OCI-LY7 (cell line): ENCODE results near the gene MARF1. TPM values are rescaled to one million over a fixed set of nuclear protein-coding genes. Genes with fewer than 3 reads are reported as not detected.

Experiments used
- BruUV-seq: library from RNA; stranded (reverse); fragments of 400-500 nt; replicated peaks from 2 replicates; lab custom pipeline; 2021; lab: Mats Ljungman, UMichigan
- CTCF ChIA-PET: fragments of 300-600 bp; sonication (Branson Sonifier 250); formaldehyde crosslinking; loops from one replicate; lab custom pipeline; 2022; ENCODE audit warnings: antibody characterized with exemption; ENCODE audit not compliant: unreplicated experiment; lab: Charles Lee
- POLR2A ChIA-PET: fragments of 300-600 bp; sonication (Branson Sonifier 250); formaldehyde crosslinking; loops from one replicate; lab custom pipeline; 2022; ENCODE audit warnings: antibody characterized with exemption; lab: Charles Lee
- DNase-seq: peaks from one replicate; pipeline ENCODE4 v3.0.0-alpha.2; 2015; ENCODE audit warnings: low spot score
- H2AFZ ChIP-seq: fragments of 200-600 bp; sonication (generic), shearing (Covaris generic); 2 replicates; pipeline ENCODE4 v1.6.1; 2014; ENCODE audit warnings: mild to moderate bottlenecking, antibody characterized with exemption, low read length, moderate library complexity
- H3K27ac ChIP-seq: fragments of 200-600 bp; sonication (generic); 2 replicates; pipeline ENCODE4 v1.5.1; 2014; ENCODE audit warnings: mixed run types, low read depth, mild to moderate bottlenecking, moderate library complexity, low read length, inconsistent platforms; ENCODE audit not compliant: poor library complexity, severe bottlenecking
- H3K36me3 ChIP-seq: fragments of 200-600 bp; sonication (generic); 2 replicates; pipeline ENCODE4 v1.6.1; 2014; ENCODE audit warnings: mild to moderate bottlenecking, antibody characterized with exemption, low read length, moderate library complexity, mixed read lengths; ENCODE audit not compliant: insufficient read depth
- H3K4me1 ChIP-seq: fragments of 200-600 bp; sonication (generic); 2 replicates; pipeline ENCODE4 v1.5.1; 2014; ENCODE audit warnings: mild to moderate bottlenecking, low read length; ENCODE audit not compliant: insufficient read depth, poor library complexity, severe bottlenecking
- H3K4me2 ChIP-seq: fragments of 200-600 bp; sonication (generic); 2 replicates; pipeline ENCODE4 v1.6.1; 2014; ENCODE audit warnings: mild to moderate bottlenecking, low read length
- H3K4me3 ChIP-seq: fragments of 200-600 bp; sonication (generic); 2 replicates; pipeline ENCODE4 v1.5.1; 2014; ENCODE audit warnings: mild to moderate bottlenecking, low read depth, low read length; ENCODE audit not compliant: poor library complexity, severe bottlenecking
- H3K79me2 ChIP-seq: fragments of 200-600 bp; sonication (generic); 2 replicates; pipeline ENCODE4 v1.6.1; 2016; ENCODE audit warnings: low read depth, mild to moderate bottlenecking, low read length, moderate library complexity, mixed read lengths; ENCODE audit not compliant: insufficient read depth
- H3K9me2 ChIP-seq: fragments of 200-600 bp; sonication (generic); 2 replicates; pipeline ENCODE4 v1.6.1; 2016; ENCODE audit warnings: mild to moderate bottlenecking, low read length, mixed read lengths; ENCODE audit not compliant: insufficient read depth
- H3K9me3 ChIP-seq: fragments of 200-600 bp; sonication (generic); 2 replicates; pipeline ENCODE4 v1.6.1; 2014; ENCODE audit warnings: mild to moderate bottlenecking, mixed run types, low read length, mixed read lengths
- H4K20me1 ChIP-seq: fragments of 200-600 bp; sonication (generic); 2 replicates; pipeline ENCODE4 v1.6.1; 2014; ENCODE audit warnings: mild to moderate bottlenecking, antibody characterized with exemption, low read length, moderate library complexity, mixed read lengths; ENCODE audit not compliant: insufficient read depth
- CTCF ChIP-seq: fragments of 200-600 bp; sonication (generic); conservative IDR thresholded peaks from 2 replicates; pipeline ENCODE4 v1.5.1; 2014; ENCODE audit warnings: mild to moderate bottlenecking, antibody characterized with exemption, low read length, moderate library complexity, mixed read lengths
- EZH2phosphoT487 ChIP-seq: fragments of 200-600 bp; sonication (generic); IDR thresholded peaks from 2 replicates; pipeline ENCODE4 v1.6.1; 2018; ENCODE audit warnings: low read depth, borderline replicate concordance, mild to moderate bottlenecking, mixed run types, antibody characterized with exemption, low read length, moderate library complexity, mixed read lengths
- intact Hi-C: fragments of 100-400 bp; cut with micrococcal nuclease; formaldehyde crosslinking; loops from one replicate; pipeline ENCODE4 v1.10.0; 2022; ENCODE audit not compliant: unreplicated experiment
- total RNA-seq, 2 experiments: library from RNA; depleted of rRNA in 1 of 2; stranded (reverse); fragments of >200 nt in 1 of 2; shearing (Covaris generic) in 1 of 2; gene quantifications; 2 replicates each; pipeline ENCODE4 v1.2.3, GENCODE V29; 2014 to 2022

Gene MARF1
- total RNA-seq, 2 experiments from 2014 or later, result 20.6 to 71.1 TPM

- no peak overlapping the region for H3K27ac ChIP-seq
- CTCF ChIA-PET, result no interaction called here
- POLR2A ChIA-PET, result no interaction called here
- no peaks in the 10 kb centered on the region for H3K9me2 ChIP-seq
- peaks cover 88% of the 10 kb centered on the region for H3K36me3 ChIP-seq
- no peak for TF ChIP-seq CTCF
- TF ChIP-seq EZH2phosphoT487, result no peak
- intact Hi-C loops, result no loop called here
- H4K20me1 ChIP-seq, result no peaks in the 10 kb centered on the region
- DNase-seq, result no peak
- no peak overlapping the region for H3K4me3 ChIP-seq
- H3K79me2 ChIP-seq, result no peaks in the 10 kb centered on the region
- no peaks in the 10 kb centered on the region for H3K4me1 ChIP-seq
- no peak overlapping the region for H3K4me2 ChIP-seq
- no peak overlapping the region for H2AFZ ChIP-seq
- H3K9me3 ChIP-seq, result no peaks in the 10 kb centered on the region
- no TSS peak for BruUV-seq
Observed at GRCh38 chr16:15613676-15614075, 29.3 kb downstream of the MARF1 start.

- no peak overlapping the region for H3K27ac ChIP-seq
- no peaks in the 10 kb centered on the region for H3K9me3 ChIP-seq
- no peak for TF ChIP-seq CTCF
- no peak for TF ChIP-seq EZH2phosphoT487
- CTCF ChIA-PET, result no interaction called here
- no peak for DNase-seq
- no peaks in the 10 kb centered on the region for H3K79me2 ChIP-seq
- POLR2A ChIA-PET, result no interaction called here
- no TSS peak for BruUV-seq
- peaks cover 88% of the 10 kb centered on the region for H3K36me3 ChIP-seq
- H3K4me3 ChIP-seq, result no peak overlapping the region
- H3K4me2 ChIP-seq, result no peak overlapping the region
- intact Hi-C loops, result no loop called here
- no peak overlapping the region for H2AFZ ChIP-seq
- no peaks in the 10 kb centered on the region for H3K9me2 ChIP-seq
- no peaks in the 10 kb centered on the region for H4K20me1 ChIP-seq
- no peaks in the 10 kb centered on the region for H3K4me1 ChIP-seq
Observed at GRCh38 chr16:15611610-15612009, 31.3 kb downstream of the MARF1 start.

GRCh38 chr16:15610369-15610871, 32.5 kb downstream of the MARF1 start:
- intact Hi-C loops, result no loop called here
- Histone ChIP-seq H3K9me2 (no peaks in the 10 kb centered on the region), H3K4me2 (no peak overlapping the region), H3K79me2 (no peaks in the 10 kb centered on the region), H3K4me3 (no peak overlapping the region), H4K20me1 (no peaks in the 10 kb centered on the region), H3K9me3 (no peaks in the 10 kb centered on the region), H3K36me3 (peaks cover 86% of the 10 kb centered on the region), H3K27ac (no peak overlapping the region), H2AFZ (no peak overlapping the region), H3K4me1 (no peaks in the 10 kb centered on the region)
- no peak for TF ChIP-seq CTCF
- no peak for TF ChIP-seq EZH2phosphoT487
- ChIA-PET CTCF (no interaction called here), POLR2A (no interaction called here)
- BruUV-seq, result no TSS peak
- no peak for DNase-seq
